HL-60/S4 treated with retinoic acid at 250 ng/mL for 4 days and 3 days (cell line): ENCODE data around the gene DNAJC15.
"Not testable (repeated sequence)": the region's sequence is repeated elsewhere in the genome, so short reads cannot be mapped to it uniquely, and the experiment has no call there.

ENCODE experiments used
- in situ Hi-C: fragments of 300-500 bp; cut with MboI; formaldehyde crosslinking; loops from 2 replicates; pipeline ENCODE4 v1.7.0; 2022; ENCODE audit warnings: low sequenced_read_pairs

The DNAJC15 gene

DNA sequence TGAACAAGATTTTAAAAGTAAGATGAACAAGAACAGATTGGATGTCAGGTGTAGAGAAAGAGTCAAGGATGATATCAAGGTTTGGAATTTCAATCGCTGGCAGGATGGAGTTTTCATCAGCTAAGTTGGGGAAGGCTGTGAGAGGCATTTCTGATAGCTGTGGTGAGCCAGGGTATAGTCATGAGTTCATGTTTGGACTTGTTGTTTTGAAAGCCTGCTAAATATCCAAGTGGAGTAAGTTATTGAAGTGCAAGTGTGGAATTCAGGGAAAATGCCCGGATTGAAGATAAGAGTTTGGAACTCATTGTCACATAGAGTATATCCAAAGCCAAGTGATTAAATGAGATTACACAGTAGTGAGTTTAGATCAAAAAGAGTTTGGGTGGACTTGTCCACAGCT lies 20.4 kb upstream of the DNAJC15 start:
- in situ Hi-C loops, result no loop called here

DNA sequence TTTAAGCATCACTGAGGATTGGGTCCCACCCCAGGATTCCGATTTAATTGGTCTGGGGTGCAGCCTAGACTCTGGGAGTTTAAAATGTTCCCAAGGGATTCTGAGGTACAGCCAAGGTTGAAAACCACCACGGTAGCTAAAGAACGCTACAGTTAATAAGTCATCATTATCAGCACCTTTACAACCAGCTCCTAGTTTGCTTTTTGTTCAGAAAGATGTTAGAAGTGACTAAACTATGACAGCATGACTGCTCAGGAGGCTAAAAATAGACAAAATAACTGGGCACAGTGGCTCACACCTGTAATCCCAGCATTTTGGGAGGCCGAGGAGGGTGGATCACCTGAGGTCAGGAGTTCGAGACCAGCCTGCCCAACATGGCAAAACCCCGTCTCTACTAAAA lies 19.7 kb upstream of the DNAJC15 start:
- in situ Hi-C loops, result no loop called here

DNA sequence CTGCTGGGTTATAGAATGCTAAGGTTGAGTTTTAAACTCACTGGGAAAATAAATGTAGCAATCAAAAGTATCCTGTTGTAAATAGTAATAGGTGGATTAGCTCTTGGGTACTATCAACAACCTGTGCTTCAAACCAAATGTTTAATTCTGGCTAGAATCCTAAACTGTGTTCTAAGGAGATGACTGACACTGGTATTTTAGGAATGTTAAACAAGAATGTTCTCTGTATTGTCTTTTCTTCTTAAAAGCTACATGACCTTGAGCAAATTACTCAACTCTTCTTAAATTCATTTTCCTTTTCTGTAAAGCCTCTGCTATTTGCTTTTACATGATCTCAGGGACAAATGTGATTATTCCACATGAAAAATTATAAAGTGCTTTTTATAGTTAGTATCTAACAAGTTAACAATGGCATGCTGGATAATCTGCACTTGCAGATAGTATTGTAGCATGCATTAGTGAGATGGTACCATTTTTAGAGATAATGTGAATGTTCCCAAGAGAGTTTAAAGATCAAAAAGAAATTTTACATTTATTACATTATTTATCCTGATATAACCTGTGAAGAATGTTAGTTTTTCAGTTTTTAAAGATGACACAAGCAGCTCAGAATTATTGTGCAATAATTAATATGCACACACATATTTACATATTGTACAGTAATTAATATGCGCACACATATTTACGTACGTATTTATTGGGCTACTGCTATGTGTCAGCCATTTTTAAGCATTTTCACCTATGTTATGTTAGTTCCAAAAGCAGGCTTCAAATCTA lies 17.7 kb upstream of the DNAJC15 start:
- in situ Hi-C loops, result no loop called here

DNA sequence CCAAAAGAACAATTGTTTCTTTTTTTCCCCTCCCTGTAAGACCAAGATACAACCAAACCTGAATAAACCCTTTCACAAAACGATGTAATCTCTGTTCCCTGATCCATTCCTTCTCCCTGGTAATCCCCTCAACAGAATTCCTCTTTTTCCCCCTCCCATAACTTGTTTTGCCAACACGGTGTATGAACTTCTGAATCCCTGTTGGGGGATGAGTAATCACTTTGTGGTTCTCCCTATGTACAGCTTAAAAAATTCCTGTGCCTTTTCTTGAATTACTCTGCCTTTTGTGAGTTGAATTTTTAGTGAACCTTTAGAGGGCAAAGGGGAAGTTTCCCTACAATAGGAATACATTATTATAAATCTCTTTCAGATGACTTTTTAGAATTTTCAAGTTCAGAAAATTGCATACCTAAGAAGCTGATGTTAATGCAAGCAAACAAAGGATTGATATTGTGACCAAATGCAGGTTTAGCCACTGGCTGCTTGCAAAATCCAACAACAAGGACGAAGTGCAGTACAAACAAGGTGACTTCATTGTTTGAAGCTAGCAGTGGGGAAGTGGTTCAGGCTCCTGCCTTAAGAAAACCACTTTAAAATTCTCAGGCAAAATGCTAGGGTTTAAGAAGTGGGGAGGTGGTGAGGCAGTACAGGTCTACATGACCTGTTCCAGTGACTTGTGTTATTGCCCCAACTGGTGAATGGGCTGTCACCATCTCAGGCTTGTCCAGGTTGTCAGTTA lies 16.3 kb upstream of the DNAJC15 start:
- in situ Hi-C loops, result no loop called here

DNA sequence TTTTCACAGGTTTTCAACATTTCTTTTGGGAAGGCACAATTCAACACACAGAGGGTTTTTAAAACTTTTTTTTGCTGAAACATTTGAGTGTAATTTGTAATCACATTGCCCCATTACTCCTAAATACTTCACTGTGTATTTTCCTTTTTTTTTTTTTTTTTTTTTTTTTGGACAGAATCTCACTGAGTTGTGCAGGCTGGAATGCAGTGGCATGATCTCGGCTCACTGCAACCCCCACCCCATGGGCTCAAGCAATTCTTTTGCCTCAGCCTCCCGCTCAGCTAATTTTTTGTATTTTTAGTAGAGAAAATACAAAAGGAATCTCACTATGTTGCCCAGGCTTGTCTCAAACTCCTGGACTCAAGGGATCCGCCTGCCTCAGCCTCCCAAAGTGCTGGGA lies 14.8 kb upstream of the DNAJC15 start:
- in situ Hi-C loops, result no loop called here

DNA sequence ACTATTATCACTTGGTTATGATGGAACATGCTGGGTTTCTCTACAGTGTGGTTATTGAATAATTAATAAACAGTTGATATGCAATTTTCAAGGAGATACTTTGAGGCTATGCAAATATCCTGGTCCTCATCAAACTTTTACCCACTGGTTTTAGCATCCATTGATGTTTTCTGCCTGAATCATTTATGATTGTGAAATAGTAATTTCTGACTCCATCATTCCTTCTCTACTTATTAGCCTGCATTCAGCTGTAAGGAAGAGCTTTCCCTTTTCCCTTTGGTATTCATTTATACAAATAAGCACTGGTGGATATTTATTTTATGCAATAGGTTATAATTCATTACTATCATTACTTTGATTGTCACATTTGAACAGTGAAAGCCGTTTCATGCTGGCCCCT lies 13.9 kb upstream of the DNAJC15 start:
- in situ Hi-C loops, result no loop called here

DNA sequence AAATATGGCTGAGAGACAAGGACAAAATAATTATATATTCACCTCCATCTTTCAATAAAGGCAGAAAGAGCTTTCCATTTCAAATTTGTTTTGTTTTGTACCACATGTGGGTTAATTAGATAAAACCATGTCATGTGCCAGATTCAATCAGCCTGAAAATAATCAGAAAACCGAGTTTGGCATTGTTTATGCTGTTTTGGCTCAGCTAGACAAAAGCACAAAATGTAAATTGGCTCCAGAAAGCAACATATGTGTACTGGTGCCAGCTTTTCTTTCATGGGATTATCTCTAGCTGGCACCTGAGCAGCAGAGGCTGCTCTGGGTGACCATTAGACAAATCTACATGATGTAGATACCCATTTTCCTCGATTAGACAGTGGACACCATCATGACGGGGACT lies 9.2 kb upstream of the DNAJC15 start:
- in situ Hi-C loops, result no loop called here

DNA sequence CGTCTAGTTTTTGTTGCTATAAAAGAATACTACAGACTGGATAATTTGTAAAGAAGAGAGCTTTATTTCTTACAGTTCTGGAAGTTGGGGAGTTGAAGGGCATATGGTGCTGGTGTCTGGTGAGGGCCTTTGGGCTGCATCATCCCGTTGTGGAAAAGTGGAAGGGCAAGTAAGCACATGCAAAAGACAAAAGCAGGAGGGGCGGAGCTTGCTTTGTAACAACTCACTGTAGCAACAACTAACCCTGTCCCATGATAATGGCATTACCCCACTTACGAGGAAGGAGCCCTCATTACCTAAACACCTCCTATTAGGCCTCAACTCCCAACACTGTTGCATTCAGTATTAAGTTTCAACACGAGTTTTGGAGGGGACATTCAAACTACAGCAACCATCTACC lies 7.2 kb upstream of the DNAJC15 start:
- in situ Hi-C loops, result no loop called here

DNA sequence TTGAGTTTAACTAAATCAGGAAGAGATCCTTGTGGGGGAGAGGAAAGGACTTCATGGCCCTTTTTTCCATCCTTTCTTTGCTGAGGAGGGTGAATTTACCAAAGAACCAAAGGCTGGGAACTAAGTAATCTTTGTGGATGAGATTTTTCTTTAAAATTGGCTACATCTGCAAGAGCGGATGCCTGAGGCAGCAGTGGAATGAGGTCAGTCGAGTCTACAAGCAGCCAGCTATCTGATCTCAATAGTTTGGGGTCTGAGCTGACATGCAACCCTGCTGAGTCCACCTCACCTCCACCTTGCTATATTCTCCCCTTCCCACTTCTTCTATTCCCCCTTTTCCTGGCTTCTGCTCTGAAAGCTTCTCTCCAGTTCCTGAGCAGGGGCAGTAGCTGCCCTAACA lies 3.6 kb upstream of the DNAJC15 start:
- in situ Hi-C loops, result no loop called here

DNA sequence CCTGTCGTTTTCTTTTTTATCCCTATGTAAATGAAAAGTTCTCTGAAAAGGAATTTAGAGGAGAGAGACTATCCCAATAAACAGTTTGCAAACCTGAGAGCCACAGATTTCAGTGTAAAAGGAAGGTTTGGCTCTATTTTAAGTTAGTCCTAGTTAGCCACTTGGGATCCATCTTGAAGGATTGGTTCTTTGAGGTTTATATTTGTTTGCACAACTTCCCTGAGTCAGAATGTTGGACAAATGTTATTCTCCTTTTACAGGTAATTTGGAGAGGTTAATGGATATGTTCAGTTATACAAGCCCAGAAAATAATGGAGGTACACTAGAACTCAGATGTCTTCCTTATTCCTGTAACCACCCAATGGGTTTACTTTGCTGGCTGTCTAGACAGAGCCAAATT lies 2.6 kb upstream of the DNAJC15 start:
- in situ Hi-C loops, result no loop called here

DNA sequence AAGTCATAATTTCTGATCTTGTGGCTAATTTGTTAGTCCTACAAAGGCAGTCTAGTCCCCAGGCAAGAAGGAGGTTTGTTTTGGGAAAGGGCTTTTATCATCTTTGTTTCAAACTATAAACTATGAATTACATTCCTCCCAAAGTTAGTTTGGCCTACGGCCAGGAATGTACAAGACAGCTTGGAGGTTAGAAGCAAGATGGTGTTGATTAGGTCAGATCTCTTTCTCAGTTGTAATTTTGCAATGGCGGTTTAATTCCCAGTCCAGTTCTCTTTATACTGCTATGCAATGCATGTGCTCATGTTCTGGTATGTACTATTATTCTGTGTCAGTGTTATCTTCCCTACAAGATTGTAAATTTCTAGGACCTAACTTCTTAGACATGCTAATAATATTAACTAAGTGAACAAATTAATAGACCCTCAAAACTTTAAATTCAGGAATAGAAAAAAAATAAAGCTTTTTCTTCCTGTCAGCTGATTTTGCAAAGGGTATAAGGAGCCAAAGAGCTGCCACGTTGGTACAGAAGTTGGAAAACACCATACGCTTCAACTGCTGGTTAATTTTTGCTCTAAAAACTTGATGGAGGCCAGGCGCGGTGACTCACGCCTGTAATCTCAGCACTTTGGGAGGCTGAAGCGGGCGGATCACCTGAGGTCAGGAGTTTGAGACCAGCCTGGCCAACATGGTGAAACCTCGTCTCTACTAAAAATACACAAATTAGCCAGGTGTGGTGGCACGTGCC lies 1.3 kb upstream of the DNAJC15 start:
- in situ Hi-C loops, result no loop called here

DNA sequence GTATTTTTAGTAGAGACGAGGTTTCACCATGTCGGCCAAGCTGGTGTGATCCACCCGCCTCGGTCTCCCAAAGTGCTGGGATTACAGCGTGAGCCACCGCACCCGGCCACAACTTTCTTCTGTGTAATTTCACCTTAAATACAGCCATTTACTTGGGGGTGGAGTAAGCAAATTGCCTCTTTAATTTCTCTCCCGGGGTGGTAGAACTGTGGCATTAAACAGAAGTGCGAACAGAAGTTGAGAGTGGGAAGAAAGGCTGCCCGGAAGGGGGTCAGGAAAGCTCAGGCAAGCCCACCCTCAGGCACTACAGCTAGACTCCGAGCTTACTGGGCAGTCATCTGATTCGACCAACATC lies 475 bp upstream of the DNAJC15 start:
- in situ Hi-C loops, result no loop called here

DNA sequence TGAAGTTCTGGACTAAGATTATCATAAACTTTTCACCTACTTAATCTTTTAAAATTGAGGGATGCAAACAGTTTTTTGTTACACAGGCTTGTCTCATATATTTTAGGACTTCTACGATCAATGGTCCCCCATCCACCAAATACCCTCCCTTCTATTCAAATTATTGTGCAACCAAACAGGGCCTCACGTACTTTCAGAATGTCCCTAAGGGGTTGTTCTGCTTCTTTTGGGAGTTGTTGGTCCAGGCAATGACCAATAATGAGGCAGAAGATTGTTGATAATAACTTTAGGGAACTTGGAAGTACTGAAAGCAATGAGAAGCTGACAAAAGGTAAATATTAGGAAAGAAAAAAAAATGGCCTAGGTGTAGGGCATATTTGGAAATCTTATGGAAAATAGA lies 2.9 kb downstream of the DNAJC15 start:
- in situ Hi-C loops, result no loop called here

DNA sequence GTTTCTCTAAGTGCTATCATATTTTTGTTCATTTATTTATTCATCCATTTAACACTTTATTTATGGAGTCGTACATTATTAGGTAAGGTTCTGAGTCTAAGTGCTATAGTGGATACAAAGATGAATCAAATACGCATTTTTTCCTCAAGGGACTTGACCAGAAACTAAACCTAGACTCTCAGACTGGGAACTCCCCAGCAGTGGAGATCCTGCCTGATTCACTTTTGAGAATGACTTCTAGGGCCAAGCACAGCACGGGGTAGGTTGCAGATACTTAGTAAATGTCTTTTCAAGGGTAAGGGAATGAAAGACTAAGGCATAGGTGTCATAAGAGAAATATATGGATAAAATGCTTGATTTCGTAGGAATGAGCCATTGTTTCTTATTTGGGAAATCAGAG lies 7.2 kb downstream of the DNAJC15 start:
- in situ Hi-C loops, result no loop called here

DNA sequence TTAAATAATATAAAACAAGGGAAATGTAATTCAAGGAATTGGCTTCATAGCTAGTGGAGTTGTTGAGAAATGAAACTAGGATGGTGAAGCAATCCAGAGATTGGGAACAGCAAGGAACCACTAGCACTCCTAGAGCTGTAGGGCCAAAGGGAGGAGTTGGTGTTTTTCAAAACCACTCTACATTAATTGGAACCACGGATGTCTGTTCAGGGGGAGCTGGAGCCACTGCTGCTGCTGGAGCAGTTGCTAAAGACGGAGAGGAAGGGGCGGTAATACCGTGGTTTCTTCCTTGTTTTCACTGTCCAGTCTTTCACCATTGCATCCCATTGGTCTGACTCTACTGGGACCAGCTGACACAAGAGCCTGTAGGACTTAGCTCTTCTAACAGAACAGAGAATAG lies 8.5 kb downstream of the DNAJC15 start:
- in situ Hi-C loops, result no loop called here

DNA sequence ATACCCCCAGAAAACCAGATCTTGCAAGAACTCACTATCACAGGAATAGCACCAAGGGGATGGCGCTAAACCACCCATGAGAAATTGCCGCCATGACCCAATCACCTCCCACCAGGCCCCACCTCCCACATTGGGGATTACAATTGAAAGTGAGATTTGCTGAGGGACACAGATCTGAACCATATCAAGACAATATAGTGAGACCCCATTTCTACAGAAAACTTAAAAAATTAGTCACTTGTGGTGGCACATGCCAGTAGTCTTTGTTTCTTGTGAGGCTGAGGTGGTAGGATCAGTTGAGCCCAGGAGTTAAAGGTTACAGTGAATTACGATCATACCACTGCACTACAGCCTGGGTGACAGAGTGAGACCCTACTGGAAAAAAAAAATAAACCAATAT lies 9.7 kb downstream of the DNAJC15 start:
- in situ Hi-C loops, result no loop called here

DNA sequence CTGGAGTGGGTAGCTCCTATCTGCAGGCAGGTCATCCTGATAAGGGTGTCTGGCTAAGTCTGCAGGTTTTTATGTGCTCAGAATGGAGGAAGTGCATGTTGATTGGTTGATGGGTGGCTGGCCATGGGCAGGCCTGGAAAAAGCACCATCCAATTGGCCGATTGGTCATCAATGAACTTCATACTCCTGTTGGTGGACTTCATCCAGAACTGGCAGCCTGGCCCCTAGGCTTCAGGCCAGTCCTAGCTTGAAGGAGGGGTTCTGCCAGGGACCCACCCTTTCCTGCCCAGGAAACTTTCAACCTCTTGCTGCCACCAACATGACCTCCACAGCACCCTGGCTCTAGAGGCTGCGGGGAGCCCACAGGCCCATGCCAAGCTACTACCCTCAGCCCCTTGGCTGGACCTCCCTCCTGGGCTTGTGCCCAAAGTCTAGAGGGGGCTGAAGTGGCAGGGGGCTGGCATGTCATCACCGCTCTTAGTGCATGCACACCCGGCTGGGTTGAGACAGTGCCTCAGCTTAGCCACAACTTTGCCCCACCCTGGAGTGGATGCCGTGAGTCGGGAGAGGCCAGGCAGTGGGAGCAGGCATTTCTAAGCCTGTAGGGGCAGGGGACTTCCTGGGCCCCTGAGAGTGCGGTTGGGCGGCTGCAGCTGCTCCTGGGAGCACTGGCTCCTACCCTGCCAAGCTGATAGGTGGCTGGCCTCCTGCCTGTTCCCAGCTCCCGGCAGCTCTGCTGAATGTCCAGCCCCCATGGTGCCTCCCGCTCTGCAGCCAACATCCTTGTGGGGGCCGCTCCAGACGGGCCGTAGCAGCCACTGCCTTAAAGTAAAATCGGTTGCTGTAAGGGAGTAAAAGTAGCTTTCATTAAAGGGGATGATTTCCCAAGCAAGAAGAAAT lies 13.2 kb downstream of the DNAJC15 start:
- in situ Hi-C loops, result no loop called here

DNA sequence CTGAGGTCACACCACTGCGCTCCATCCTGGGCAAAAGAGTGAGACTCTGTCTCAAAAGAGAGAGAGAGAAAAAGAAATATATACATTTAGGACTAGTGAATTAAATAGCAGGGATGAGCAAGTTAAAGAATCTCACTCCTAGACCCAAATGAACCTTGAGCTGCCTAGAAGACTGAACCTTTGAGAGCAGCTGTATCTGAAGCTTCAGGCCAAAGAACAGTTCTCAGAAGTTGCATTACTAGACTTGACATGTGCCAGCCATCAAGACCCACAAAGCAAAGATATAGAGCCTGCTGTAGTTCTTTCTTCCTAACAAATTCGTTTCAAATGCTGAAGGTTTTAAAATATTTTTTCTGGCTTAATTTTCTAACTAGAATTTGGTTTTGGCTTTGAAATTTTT lies 16.6 kb downstream of the DNAJC15 start:
- in situ Hi-C loops, result no loop called here

DNA sequence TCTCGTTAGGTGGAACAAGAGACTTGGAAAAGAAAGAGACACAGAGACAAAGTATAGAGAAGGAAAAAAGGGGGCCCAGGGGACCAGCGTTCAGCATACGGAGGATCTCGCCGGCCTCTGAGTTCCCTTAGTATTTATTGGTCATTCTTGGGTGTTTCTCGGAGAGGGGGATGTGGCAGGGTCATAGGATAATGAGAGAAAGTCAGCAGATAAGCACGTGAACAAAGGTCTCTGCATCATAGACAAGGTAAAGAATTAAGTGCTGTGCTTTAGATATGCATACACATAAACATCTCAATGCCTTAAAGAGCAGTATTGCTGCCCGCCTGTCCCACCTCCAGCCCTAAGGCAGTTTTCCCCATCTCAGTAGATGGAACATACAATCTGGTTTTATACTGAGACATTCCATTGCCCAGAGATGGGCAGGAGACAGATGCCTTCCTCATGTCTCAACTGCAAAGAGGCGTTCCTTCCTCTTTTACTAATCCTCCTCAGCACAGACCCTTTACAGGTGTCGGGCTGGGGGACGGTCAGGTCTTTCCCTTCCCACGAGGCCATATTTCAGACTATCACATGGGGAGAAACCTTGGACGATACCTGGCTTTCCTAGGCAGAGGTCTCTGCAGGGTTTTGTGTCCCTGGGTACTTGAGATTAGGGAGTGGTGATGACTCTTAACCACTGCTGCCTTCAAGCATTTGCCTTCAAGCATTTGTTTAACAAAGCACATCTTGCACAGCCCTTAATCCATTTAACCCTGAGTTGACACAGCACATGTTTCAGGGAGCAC lies 17.4 kb downstream of the DNAJC15 start:
- in situ Hi-C loops, result not testable (repeated sequence)

DNA sequence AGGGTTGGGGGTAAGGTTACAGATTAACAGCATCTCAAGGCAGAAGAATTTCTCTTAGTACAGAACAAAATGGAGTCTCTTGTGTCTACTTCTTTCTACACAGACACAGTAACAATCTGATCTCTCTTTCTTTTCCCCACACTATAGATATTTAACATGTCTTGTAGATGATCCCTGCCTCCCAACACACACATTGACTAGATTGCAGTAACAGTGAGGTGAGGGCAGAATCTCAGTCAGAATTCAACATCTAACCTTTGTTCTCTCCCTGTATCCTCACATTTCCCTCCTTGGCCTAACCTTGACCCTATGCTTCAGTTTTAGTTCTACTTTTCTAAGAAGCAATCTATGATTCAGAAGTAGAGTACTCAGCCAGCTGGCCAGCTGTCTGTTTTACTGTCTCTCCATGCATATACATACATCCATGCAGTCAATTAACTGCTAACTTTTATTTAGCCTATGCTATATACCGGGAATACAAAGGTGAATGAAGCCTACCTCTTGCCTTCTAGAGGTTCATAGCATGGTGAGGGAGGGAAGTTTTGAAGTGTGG lies 18.1 kb downstream of the DNAJC15 start:
- in situ Hi-C loops, result no loop called here
